Stimulated activated CD8-positive, alpha-beta memory T cell treated with anti-CD3 and anti-CD28 coated beads, Interleukin-4, amount 100 ng/mL, for 24 hours (primary cell): ENCODE measurements around the gene ATP10A.
A peak's percentile ranks its signal among the peaks of the same experiment; 100 is the strongest.

Source experiments
- DNase-seq: peaks from one replicate; pipeline ENCODE4 v3.0.0-alpha.2; 2020; ENCODE audit warnings: low read depth

The ATP10A gene, protein sequence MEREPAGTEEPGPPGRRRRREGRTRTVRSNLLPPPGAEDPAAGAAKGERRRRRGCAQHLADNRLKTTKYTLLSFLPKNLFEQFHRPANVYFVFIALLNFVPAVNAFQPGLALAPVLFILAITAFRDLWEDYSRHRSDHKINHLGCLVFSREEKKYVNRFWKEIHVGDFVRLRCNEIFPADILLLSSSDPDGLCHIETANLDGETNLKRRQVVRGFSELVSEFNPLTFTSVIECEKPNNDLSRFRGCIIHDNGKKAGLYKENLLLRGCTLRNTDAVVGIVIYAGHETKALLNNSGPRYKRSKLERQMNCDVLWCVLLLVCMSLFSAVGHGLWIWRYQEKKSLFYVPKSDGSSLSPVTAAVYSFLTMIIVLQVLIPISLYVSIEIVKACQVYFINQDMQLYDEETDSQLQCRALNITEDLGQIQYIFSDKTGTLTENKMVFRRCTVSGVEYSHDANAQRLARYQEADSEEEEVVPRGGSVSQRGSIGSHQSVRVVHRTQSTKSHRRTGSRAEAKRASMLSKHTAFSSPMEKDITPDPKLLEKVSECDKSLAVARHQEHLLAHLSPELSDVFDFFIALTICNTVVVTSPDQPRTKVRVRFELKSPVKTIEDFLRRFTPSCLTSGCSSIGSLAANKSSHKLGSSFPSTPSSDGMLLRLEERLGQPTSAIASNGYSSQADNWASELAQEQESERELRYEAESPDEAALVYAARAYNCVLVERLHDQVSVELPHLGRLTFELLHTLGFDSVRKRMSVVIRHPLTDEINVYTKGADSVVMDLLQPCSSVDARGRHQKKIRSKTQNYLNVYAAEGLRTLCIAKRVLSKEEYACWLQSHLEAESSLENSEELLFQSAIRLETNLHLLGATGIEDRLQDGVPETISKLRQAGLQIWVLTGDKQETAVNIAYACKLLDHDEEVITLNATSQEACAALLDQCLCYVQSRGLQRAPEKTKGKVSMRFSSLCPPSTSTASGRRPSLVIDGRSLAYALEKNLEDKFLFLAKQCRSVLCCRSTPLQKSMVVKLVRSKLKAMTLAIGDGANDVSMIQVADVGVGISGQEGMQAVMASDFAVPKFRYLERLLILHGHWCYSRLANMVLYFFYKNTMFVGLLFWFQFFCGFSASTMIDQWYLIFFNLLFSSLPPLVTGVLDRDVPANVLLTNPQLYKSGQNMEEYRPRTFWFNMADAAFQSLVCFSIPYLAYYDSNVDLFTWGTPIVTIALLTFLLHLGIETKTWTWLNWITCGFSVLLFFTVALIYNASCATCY (N-terminal part only)

GRCh38 chr15:25863111-25863967 is at the start of gene ATP10A:
TSS of gene ATP10A (minus strand) at chr15:25863327. CDS start at chr15:25863096, 231 bp downstream.
- DNase-seq = peak; percentile 39

- no peak for DNase-seq
These were observed 48.9 kb upstream of the ATP10A start for GRCh38 chr15:25912035-25912434.

GRCh38 chr15:25910832-25911231 is 47.7 kb upstream of the ATP10A start:
- no peak for DNase-seq

DNA sequence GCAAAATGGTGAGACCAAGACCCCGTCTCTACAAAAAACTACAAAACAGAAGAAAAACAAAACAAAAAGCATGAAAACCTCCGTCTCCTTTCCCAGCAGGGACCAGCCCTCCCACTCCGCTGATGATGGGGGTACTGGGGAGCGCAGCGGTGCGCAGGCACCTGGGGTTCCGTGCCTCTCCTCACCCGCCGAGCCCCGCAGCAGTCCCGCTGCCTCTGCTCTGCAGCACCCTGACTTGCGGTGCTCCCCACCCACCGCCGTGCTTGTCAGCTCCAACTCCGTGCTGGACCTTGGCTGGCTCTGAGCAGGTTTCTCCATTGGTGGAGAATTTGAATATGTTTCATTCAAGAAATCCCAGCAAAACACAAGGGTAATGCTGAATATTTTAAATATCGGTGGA is 46.7 kb upstream of the ATP10A start:
- no peak for DNase-seq

- no peak for DNase-seq
These were observed 46.2 kb upstream of the ATP10A start for GRCh38 chr15:25909325-25909724.

- DNase-seq = peak; percentile 14
These were observed 42.0 kb upstream of the ATP10A start for GRCh38 chr15:25905140-25905539.

GRCh38 chr15:25903024-25903581 is 40.0 kb upstream of the ATP10A start:
- no peak for DNase-seq

DNA sequence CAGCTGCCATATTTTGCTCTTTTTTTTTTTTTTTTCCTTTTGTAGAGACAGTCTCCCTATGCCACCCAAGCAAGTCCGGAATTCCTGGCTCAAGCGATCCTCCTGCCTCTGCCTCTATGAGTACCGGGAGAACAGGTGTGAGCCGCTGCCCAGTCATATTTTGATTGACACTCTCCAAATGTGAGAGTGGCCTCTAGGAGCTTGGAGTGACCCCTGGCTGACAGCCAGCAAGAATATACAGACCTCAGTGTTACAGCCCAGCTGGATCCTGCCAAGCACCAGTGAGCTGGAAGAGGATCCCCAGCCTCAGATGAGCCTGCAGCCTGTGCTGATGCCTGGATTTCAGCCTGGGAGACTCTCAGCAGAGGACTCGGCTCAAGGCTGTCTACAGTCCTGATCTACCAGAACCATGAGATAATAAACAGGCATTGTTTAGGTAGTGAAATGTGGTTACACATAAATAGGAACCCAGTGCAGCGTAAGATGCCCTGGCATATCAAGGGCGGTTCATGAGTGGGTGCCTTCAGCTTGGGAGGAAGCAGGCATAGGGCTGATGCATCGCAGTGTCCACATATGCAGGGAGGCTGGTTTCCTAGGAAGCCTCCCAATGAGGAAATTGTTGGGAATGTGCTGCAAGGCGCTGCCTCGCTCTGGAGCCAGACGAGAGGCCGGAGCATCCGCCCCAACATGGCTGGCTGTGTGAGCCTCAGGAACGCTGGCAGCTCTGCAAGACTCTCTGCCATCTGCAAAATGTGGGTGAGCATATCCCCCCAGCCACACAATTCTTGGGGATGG is 38.9 kb upstream of the ATP10A start:
- no peak for DNase-seq

GRCh38 chr15:25900901-25901300 is 37.8 kb upstream of the ATP10A start:
- no peak for DNase-seq

DNA sequence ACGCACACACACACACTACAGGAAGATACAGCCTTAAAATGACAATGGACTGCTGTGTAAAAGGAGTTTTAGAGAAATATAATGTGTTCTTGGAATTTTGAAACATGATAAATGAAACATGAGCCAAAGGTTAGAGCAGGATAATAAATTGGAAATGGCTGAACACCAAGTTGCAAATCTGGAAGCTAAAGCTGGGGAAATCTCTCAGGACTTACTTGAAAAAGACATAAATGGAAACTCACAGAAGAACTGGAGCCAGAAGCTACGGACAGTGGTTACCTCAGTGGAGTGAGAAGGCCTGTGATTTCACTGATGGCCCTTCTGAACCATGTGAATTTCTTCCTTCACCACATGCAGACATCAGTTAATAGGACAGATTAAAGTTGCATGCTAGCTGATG is 37.3 kb upstream of the ATP10A start:
- DNase-seq = no peak

DNA sequence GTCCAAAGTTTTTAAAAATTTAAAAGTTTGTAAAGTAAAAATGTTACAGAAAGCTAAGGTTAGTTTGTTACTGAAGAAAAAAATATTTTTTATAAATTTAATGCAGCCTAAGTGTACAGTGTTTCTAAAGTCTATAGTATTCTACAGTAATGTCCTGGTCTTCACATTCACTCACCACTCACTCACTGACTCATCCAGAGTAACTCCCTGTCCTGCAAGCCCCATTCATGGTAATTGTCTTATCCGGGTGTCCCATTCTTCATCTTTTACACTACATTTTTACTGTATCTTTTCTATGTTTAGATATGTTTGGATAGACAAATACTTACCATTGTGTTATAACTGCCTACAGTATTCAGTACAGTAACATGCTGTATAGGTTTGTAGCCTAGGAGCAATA is 36.7 kb upstream of the ATP10A start:
- no peak for DNase-seq

- DNase-seq = no peak
These were observed 34.5 kb upstream of the ATP10A start for GRCh38 chr15:25897658-25898057.

DNA sequence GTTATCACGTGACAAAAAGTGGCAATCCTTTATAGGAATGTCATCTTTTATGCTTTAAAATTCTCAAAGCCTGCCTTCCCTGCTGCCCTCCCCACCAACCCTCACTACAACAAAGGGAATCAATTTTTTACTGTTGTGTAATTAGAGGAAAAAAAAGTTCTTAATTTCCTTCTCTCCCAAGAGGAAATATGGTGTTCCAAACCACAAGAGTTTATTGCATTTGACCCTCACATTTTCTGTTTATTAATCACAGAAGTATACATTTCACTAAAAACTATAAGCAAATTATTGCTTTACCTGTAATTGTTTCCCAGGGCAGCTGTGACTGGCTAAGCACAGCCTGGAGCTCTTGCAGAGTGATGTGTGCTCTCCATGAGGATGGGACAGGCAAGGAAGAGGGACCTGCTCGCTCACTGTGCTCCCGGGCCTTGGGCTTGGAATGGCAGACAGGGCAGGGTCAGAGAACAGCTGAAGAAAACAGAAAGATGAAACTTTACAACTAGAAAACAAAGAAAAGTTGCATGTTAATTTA is 31.3 kb upstream of the ATP10A start:
- no peak for DNase-seq

- DNase-seq = no peak
These were observed 30.5 kb upstream of the ATP10A start for GRCh38 chr15:25893596-25893995.

- no peak for DNase-seq
These were observed 29.0 kb upstream of the ATP10A start for GRCh38 chr15:25892126-25892525.

- DNase-seq = no peak
These were observed 28.0 kb upstream of the ATP10A start for GRCh38 chr15:25891081-25891480.

DNA sequence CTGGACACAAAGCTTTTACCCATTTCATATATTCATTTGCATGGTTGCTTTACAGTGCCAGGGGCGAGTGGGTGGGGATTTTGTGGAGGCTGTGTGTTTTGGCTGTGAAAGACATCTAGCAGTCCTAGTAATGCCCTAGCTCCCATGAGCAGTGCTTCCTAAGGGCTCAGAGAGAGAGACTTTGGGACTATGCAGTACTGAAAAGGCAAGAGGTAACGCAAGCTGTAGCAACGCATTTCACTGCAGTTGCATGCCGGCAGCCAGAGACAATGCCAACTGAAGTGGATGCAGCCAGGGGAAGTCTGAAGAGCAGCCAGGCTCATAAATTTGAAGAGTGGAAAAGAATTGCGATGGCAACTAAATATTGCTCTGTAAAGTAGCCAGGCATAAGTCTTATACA is 27.4 kb upstream of the ATP10A start:
- no peak for DNase-seq

- no peak for DNase-seq
These were observed 24.7 kb upstream of the ATP10A start for GRCh38 chr15:25887870-25888269.

DNA sequence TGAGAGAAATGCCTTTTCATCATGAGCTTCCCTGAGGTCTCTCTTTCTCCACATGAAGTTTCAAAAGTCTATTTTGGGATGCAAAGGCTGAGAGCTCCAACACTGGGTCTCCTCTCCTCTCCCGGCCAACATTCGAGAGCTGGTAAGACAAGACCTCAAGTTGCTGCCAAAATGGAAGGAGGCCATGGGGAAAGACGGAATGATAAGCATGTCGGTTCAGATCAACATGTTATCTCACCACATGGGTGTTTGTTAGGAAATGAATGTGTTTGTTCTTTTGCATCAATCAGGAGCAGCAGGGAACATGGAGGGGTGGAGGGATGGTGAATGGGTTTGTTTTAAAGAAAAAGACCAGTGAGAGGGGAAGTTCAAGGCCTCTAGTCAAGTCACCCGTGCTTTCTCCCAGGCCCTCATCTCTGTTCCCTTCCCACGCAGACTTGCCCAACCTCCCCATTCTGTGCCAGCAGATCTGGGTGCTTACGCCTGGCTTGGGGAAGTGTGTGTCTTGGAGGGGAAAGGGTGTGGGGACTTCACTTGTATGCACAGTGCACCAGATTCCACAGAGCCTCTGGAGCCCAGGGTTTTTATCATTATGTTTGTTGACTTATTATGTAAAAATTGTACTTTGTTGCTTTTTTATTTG is 23.5 kb upstream of the ATP10A start:
- no peak for DNase-seq
